Vagina (tissue), 2 donors: Measurements from ENCODE around the gene TFE3. TPM values are rescaled to one million over a fixed set of nuclear protein-coding genes. Genes with fewer than 3 reads are reported as not detected.

Experiments
- DNase-seq, 2 donors: peaks; one replicate each; pipeline ENCODE4 v3.0.0-alpha.2; 2017; ENCODE audit errors: extremely low spot score in 2 of 2
- H3K27ac ChIP-seq: fragments of 200-600 bp; sonication (generic); one replicate; pipeline ENCODE4 v1.5.1; 2019
- H3K27me3 ChIP-seq: fragments of 200-600 bp; sonication (generic); one replicate; pipeline ENCODE4 v1.5.1; 2019
- H3K36me3 ChIP-seq, 2 donors: fragments of 200-600 bp; sonication (generic); one replicate each; pipeline ENCODE4 v1.5.1; 2017 to 2019
- H3K4me1 ChIP-seq: fragments of 200-600 bp; sonication (generic); one replicate; pipeline ENCODE4 v1.5.1; 2019
- H3K4me3 ChIP-seq, 2 donors: fragments of 200-600 bp; sonication (generic); 1 replicate in 1 of 2; 2 replicates in 1 of 2; pipeline ENCODE4 v1.5.1; 2016 to 2019
- H3K9me3 ChIP-seq: fragments of 200-600 bp; sonication (generic); one replicate; pipeline ENCODE4 v1.5.1; 2019
- POLR2A ChIP-seq, 2 donors: fragments of 450-650 bp; IDR thresholded peaks; one replicate each; pipeline ENCODE4 v1.6.1; 2017; ENCODE audit warnings: antibody characterized with exemption in 2 of 2, mild to moderate bottlenecking in 2 of 2, moderate library complexity in 2 of 2
- POLR2AphosphoS5 ChIP-seq, 2 donors: sonication (generic); formaldehyde crosslinking; IDR thresholded peaks; one replicate each; pipeline ENCODE4 v1.9.0; 2017; ENCODE audit warnings: antibody characterized with exemption in 2 of 2, mild to moderate bottlenecking in 2 of 2, low read depth in 1 of 2; ENCODE audit not compliant: insufficient read depth in 1 of 2
- intact Hi-C: fragments of 100-400 bp; cut with DNase I; formaldehyde crosslinking; loops from one replicate; pipeline ENCODE4 v1.15.1; 2023
- total RNA-seq: library from RNA; depleted of rRNA; stranded (reverse); fragments of >200 nt; gene quantifications from one replicate; pipeline ENCODE4 v1.2.3, GENCODE V29; 2016
- TF ChIP-seq, protein P1 (sequence below), 3 experiments: fragments of 450-650 bp in 2 of 3; fragments of 200-600 bp in 1 of 3; sonication (generic) in 1 of 3; IDR thresholded peaks; one replicate each; pipeline ENCODE4 v1.5.1; 2017 to 2019; ENCODE audit warnings: antibody characterized with exemption in 3 of 3, mild to moderate bottlenecking in 2 of 3, moderate library complexity in 2 of 3

The TFE3 gene
- total RNA-seq, 1 donor from 2014 or later, result 87.4 TPM

DNA sequence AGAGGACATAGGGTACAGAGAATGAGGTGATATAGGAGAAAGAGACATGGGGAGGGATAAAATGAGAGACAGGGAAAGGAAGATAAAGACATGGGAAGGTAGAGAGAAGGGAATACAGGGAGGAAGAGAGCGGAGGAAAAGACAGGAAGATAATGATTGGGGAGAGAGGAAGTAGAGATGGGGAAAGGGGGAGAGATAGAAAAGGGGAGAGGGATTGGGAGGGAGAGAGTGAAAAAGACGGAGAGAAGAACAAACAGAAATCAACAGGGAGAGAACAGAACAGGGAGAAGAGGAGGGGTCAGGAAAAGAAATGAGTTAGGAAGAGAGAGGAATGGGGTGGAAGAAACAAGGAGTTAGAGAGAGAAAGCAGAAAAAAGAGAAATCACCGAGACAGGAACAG is 45.7 kb downstream of the TFE3 start:
- Histone ChIP-seq H3K36me3 (peaks cover 0 to 11% of the 10 kb centered on the region in 2 donors), H3K27ac (no peak overlapping the region), H3K4me1 (peaks cover 19% of the 10 kb centered on the region), H3K4me3 (no peak overlapping the region), H3K27me3 (no peaks in the 10 kb centered on the region), H3K9me3 (no peaks in the 10 kb centered on the region)
- intact Hi-C loops, result loop anchor here (10.0 kb wide), 1 partner anchor 1323 kb away; no protein-coding TSS in a partner anchor
- DNase-seq, result no peak
- TF ChIP-seq POLR2AphosphoS5 (IDR thresholded peaks at IDR 0.05; ENCODE audit: insufficient read depth in 1 of 2, low read depth in 1 of 2), result no peak
- TF ChIP-seq, protein P1, sequence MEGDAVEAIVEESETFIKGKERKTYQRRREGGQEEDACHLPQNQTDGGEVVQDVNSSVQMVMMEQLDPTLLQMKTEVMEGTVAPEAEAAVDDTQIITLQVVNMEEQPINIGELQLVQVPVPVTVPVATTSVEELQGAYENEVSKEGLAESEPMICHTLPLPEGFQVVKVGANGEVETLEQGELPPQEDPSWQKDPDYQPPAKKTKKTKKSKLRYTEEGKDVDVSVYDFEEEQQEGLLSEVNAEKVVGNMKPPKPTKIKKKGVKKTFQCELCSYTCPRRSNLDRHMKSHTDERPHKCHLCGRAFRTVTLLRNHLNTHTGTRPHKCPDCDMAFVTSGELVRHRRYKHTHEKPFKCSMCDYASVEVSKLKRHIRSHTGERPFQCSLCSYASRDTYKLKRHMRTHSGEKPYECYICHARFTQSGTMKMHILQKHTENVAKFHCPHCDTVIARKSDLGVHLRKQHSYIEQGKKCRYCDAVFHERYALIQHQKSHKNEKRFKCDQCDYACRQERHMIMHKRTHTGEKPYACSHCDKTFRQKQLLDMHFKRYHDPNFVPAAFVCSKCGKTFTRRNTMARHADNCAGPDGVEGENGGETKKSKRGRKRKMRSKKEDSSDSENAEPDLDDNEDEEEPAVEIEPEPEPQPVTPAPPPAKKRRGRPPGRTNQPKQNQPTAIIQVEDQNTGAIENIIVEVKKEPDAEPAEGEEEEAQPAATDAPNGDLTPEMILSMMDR (IDR thresholded peaks at IDR 0.05), result no peak
- TF ChIP-seq POLR2A (IDR thresholded peaks at IDR 0.05), result no peak

GRCh38 chrX:48996969-48997368 is 46.2 kb downstream of the TFE3 start:
- Histone ChIP-seq H3K36me3 (peaks cover 0 to 11% of the 10 kb centered on the region in 2 donors), H3K27me3 (no peaks in the 10 kb centered on the region), H3K4me1 (peaks cover 19% of the 10 kb centered on the region), H3K9me3 (no peaks in the 10 kb centered on the region), H3K27ac (no peak overlapping the region), H3K4me3 (no peak overlapping the region)
- intact Hi-C loops, result loop anchor here (10.0 kb wide), 1 partner anchor 1322 kb away; no protein-coding TSS in a partner anchor
- no peak for DNase-seq
- TF ChIP-seq POLR2AphosphoS5 (IDR thresholded peaks at IDR 0.05; ENCODE audit: insufficient read depth in 1 of 2, low read depth in 1 of 2) (no peak), POLR2A (IDR thresholded peaks at IDR 0.05) (no peak)
- TF ChIP-seq, protein P1 (IDR thresholded peaks at IDR 0.05), result no peak

- no peaks in the 10 kb centered on the region for H3K27me3 ChIP-seq
- TF ChIP-seq, protein P1 (IDR thresholded peaks at IDR 0.05), result no peak
- TF ChIP-seq POLR2AphosphoS5 (IDR thresholded peaks at IDR 0.05; ENCODE audit: insufficient read depth in 1 of 2, low read depth in 1 of 2) (no peak), POLR2A (IDR thresholded peaks at IDR 0.05) (no peak)
- no peak overlapping the region for H3K4me3 ChIP-seq
- H3K36me3 ChIP-seq, result peaks cover 0 to 6% of the 10 kb centered on the region in 2 donors
- intact Hi-C loops, result loop anchor here (10.0 kb wide), 1 partner anchor 1318 kb away; no protein-coding TSS in a partner anchor
- no peaks in the 10 kb centered on the region for H3K4me1 ChIP-seq
- no peak overlapping the region for H3K27ac ChIP-seq
- DNase-seq, result no peak
- no peaks in the 10 kb centered on the region for H3K9me3 ChIP-seq
Observed at GRCh38 chrX:48992341-48992740, 50.8 kb downstream of the TFE3 start.

DNA sequence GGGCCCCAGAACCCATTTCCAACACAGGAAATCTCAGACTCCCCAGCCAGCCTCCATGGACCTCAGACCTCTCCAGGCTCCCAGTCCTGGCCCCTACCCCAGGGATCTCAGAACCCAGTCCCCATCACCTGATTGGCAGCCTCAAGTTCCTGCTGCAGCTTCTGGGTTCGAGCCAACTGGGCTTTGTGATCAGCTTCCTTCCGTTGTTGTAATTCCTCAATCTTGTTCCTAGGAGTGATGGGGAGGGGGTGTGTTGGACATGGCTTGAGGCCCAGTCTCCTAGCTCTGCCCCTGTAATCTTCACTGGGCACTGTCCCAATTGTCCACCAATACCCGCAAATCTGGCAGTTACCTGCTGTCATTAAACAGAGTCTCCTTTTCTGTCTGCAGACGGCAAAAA is 53.7 kb downstream of the TFE3 start:
- intact Hi-C loops, result no loop called here
- H3K27me3 ChIP-seq, result no peaks in the 10 kb centered on the region
- no peak overlapping the region for H3K27ac ChIP-seq
- no peaks in the 10 kb centered on the region for H3K4me1 ChIP-seq
- H3K4me3 ChIP-seq, result no peak overlapping the region
- H3K9me3 ChIP-seq, result no peaks in the 10 kb centered on the region
- TF ChIP-seq POLR2A (IDR thresholded peaks at IDR 0.05), result no peak
- peaks cover 0 to 17% of the 10 kb centered on the region in 2 donors for H3K36me3 ChIP-seq
- no peak for DNase-seq

- no peaks in the 10 kb centered on the region for H3K4me1 ChIP-seq
- no peak overlapping the region for H3K4me3 ChIP-seq
- TF ChIP-seq POLR2A (IDR thresholded peaks at IDR 0.05) (no peak), POLR2AphosphoS5 (IDR thresholded peaks at IDR 0.05; ENCODE audit: insufficient read depth in 1 of 2, low read depth in 1 of 2) (no peak)
- TF ChIP-seq, protein P1 (IDR thresholded peaks at IDR 0.05), result no peak
- H3K27me3 ChIP-seq, result no peaks in the 10 kb centered on the region
- no peak overlapping the region for H3K27ac ChIP-seq
- no peaks in the 10 kb centered on the region for H3K9me3 ChIP-seq
- H3K36me3 ChIP-seq, result peaks cover 0 to 28% of the 10 kb centered on the region in 2 donors
- DNase-seq, result no peak
- intact Hi-C loops, result no loop called here
Observed at GRCh38 chrX:48983896-48984295, 59.3 kb downstream of the TFE3 start.
